ENCODE results near the gene TMEM187.

- TF ChIP-seq CTCF (IDR thresholded peaks at IDR 0.05; ENCODE audit: extremely low read depth in 1 of 2, insufficient read depth in 1 of 2, low read depth in 1 of 2, low read length in 2 of 2) (no peak), POLR2AphosphoS5 (IDR thresholded peaks at IDR 0.05; ENCODE audit: insufficient read depth, low read depth, low read length) (no peak)
Measured at GRCh38 chrX:154029439-154029838, 56.9 kb downstream of the TMEM187 start.

All from endothelial cell of umbilical vein (primary cell).